Endothelial cell (in vitro differentiated cells): ENCODE measurements around the gene VTI1B. TPM values are rescaled to one million over a fixed set of nuclear protein-coding genes. Genes with fewer than 3 reads are reported as not detected.

Experiments used
- DNase-seq: peaks from one replicate; pipeline ENCODE4 v3.0.0; 2021; ENCODE audit warnings: low spot score
- H3K27ac Mint-ChIP-seq: one replicate; pipeline ENCODE4 v1.8.0; 2021; ENCODE audit warnings: mixed read lengths, inconsistent platforms; ENCODE audit not compliant: unreplicated experiment
- H3K27me3 Mint-ChIP-seq: one replicate; pipeline ENCODE4 v1.8.0; 2021; ENCODE audit warnings: mild to moderate bottlenecking, moderate library complexity, mixed read lengths, inconsistent platforms; ENCODE audit not compliant: unreplicated experiment
- H3K36me3 Mint-ChIP-seq: one replicate; pipeline ENCODE4 v1.8.0; 2021; ENCODE audit warnings: mild to moderate bottlenecking, low read depth, mixed read lengths, inconsistent platforms; ENCODE audit not compliant: unreplicated experiment
- H3K4me1 Mint-ChIP-seq: one replicate; pipeline ENCODE4 v1.8.0; 2021; ENCODE audit warnings: mild to moderate bottlenecking, mixed read lengths, inconsistent platforms; ENCODE audit not compliant: unreplicated experiment
- H3K4me3 Mint-ChIP-seq: one replicate; pipeline ENCODE4 v1.8.0; 2021; ENCODE audit warnings: mild to moderate bottlenecking, mixed read lengths, inconsistent platforms; ENCODE audit not compliant: unreplicated experiment
- H3K9me3 Mint-ChIP-seq: one replicate; pipeline ENCODE4 v1.8.0; 2021; ENCODE audit warnings: mixed read lengths, inconsistent platforms; ENCODE audit not compliant: unreplicated experiment
- CTCF ChIP-seq: fragments of 200-600 bp; sonication (generic); IDR thresholded peaks from one replicate; pipeline ENCODE4 v1.5.0; 2021; ENCODE audit warnings: antibody characterized with exemption; ENCODE audit not compliant: unreplicated experiment
- total RNA-seq: library from RNA; stranded (reverse); fragmentation: NEBNext Ultra II Directional; extraction: Animal tissue kit (Norgen Biotek cat#: 25700); gene quantifications from one replicate; pipeline ENCODE4 v1.2.1, GENCODE V29; 2021; ENCODE audit not compliant: unreplicated experiment

The VTI1B gene
- total RNA-seq, 1 donor from 2014 or later, result 87.9 TPM

DNA sequence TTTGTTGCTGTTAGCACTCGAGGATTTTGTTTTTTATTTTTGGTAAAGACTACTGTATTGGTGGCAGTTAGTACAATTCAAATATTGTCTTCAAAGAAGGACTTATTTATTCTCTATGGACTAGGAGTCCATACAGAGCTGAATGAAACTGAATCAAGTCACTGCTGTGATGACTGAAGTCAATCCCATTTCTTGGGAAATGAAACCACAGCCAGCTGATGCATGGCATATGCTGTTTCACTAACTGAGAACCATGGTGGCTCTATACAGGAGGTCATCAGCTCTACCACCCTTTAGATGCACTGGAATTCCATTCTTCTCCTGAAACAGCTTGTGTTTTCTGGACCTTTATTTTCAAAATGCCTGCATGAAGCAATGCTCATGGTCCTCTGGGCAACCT, 22.2 kb downstream of the VTI1B start:
- H3K36me3 Mint-ChIP-seq, result peaks cover 14% of the 10 kb centered on the region
- H3K4me3 Mint-ChIP-seq, result no peak overlapping the region
- DNase-seq, result no peak
- TF ChIP-seq CTCF, result no peak
- H3K9me3 Mint-ChIP-seq, result no peaks in the 10 kb centered on the region
- H3K27me3 Mint-ChIP-seq, result peaks cover 1% of the 10 kb centered on the region
- no peak overlapping the region for H3K27ac Mint-ChIP-seq
- no peaks in the 10 kb centered on the region for H3K4me1 Mint-ChIP-seq

DNA sequence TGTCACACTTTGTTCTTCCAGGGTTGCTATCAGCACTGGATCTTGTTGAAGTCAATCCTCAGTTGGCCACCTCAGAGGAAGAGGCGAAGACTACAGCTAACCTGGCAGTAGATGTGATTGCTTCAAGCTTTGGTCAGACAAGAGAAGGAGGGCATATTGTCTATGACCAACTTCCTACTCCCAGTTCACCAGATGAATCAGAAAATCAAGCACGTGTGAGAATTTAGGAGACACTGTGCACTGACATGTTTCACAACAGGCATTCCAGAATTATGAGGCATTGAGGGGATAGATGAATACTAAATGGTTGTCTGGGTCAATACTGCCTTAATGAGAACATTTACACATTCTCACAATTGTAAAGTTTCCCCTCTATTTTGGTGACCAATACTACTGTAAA, 23.7 kb downstream of the VTI1B start:
- Mint-ChIP-seq H3K9me3 (no peaks in the 10 kb centered on the region), H3K27ac (peak overlapping the region; percentile 25), H3K4me1 (no peaks in the 10 kb centered on the region), H3K4me3 (no peak overlapping the region), H3K27me3 (peaks cover 1% of the 10 kb centered on the region), H3K36me3 (peaks cover 26% of the 10 kb centered on the region)
- TF ChIP-seq CTCF, result no peak
- no peak for DNase-seq

GRCh38 chr14:67650151-67650550, 24.3 kb downstream of the VTI1B start:
- H3K27ac Mint-ChIP-seq, result no peak overlapping the region
- TF ChIP-seq CTCF, result no peak
- DNase-seq, result no peak
- no peak overlapping the region for H3K4me3 Mint-ChIP-seq
- H3K4me1 Mint-ChIP-seq, result no peaks in the 10 kb centered on the region
- H3K36me3 Mint-ChIP-seq, result peaks cover 31% of the 10 kb centered on the region
- H3K27me3 Mint-ChIP-seq, result peaks cover 1% of the 10 kb centered on the region
- H3K9me3 Mint-ChIP-seq, result no peaks in the 10 kb centered on the region

- Mint-ChIP-seq H3K27ac (no peak overlapping the region), H3K9me3 (no peaks in the 10 kb centered on the region), H3K36me3 (peaks cover 31% of the 10 kb centered on the region), H3K4me1 (no peaks in the 10 kb centered on the region), H3K27me3 (peaks cover under 1% of the 10 kb centered on the region), H3K4me3 (no peak overlapping the region)
- DNase-seq, result no peak
- TF ChIP-seq CTCF, result no peak
Observed at GRCh38 chr14:67646131-67646530, 28.3 kb downstream of the VTI1B start.

DNA sequence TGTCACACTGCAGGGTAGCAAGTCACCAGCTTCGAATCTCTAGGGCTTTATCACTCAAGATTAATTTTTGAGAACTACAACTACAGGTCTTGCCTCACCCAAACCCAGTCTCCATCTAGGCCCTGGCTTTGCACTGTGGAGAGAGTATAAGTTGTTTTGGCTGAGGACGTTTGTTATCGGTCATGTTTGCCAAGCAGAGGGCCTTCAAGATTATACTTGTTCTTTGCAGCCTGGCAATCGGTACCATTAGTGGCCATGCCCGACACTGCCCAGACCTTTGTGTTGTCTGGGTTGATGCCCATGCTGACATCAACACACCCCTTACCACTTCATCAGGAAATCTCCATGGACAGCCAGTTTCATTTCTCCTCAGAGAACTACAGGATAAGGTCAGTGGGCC, 29.0 kb downstream of the VTI1B start:
- Mint-ChIP-seq H3K36me3 (peaks cover 27% of the 10 kb centered on the region), H3K27me3 (no peaks in the 10 kb centered on the region), H3K9me3 (no peaks in the 10 kb centered on the region), H3K4me1 (no peaks in the 10 kb centered on the region), H3K4me3 (peak overlapping the region; percentile 12), H3K27ac (no peak overlapping the region)
- no peak for TF ChIP-seq CTCF
- no peak for DNase-seq
